GM12865 (cell line): ENCODE data around the gene KAT8.

Source experiments
- DNase-seq: peaks from one replicate; pipeline ENCODE4 v3.0.0; 2010; ENCODE audit warnings: low read depth
- H3K4me3 ChIP-seq: 2 replicates; pipeline ENCODE4 v1.5.1; 2011; ENCODE audit warnings: mild to moderate bottlenecking, low read depth, low read length, control low read depth
- TF ChIP-seq, protein P1 (sequence below): IDR thresholded peaks from 2 replicates; pipeline ENCODE4 v1.5.1; 2011; ENCODE audit warnings: low read length, control low read depth, low read depth, inconsistent platforms; ENCODE audit not compliant: insufficient read depth; ENCODE audit errors: missing control alignments

The KAT8 gene

DNA sequence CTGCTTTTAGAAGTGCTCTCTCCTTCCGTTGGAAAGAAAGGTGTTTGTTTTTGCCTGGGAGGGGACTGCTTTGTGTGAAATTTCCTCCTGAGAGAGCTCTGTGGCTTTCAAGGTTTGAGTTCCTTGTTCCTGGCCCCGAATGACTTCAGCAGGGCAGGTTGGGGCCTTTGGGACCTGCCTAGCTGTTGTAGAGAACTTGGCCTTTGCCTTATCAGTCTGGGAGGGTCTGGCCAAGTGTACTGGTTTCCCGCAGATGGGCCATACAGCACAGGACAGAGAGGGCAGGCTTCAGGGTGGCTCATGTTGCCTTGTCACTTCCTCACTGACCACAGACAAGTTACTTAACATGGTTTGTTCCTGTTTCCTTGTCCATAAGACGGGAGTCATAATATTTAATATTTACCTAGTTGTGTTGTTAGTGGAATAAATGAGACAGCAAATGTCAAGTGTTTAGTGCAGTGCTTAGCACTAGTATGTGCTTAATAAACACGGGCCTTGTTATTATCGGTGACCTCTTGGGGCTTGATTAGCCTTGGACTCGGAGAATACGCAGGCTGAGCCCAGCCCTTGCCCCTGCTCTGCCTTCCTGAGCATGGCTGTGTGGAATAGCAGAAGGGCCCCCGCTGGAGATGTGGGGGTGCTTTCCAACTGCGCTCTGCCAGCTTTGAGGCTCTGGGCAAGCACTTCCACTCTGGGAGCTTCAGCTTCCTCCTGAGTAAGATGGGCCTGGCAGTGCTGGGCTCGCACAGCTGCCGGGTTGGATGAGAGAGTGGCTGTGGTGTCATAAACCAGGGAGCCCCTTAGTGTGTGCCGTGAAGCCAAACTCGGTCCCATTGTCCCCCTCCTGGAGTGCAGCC, 11.5 kb downstream of the KAT8 start:
- no peak overlapping the region for H3K4me3 ChIP-seq
- TF ChIP-seq, protein P1, sequence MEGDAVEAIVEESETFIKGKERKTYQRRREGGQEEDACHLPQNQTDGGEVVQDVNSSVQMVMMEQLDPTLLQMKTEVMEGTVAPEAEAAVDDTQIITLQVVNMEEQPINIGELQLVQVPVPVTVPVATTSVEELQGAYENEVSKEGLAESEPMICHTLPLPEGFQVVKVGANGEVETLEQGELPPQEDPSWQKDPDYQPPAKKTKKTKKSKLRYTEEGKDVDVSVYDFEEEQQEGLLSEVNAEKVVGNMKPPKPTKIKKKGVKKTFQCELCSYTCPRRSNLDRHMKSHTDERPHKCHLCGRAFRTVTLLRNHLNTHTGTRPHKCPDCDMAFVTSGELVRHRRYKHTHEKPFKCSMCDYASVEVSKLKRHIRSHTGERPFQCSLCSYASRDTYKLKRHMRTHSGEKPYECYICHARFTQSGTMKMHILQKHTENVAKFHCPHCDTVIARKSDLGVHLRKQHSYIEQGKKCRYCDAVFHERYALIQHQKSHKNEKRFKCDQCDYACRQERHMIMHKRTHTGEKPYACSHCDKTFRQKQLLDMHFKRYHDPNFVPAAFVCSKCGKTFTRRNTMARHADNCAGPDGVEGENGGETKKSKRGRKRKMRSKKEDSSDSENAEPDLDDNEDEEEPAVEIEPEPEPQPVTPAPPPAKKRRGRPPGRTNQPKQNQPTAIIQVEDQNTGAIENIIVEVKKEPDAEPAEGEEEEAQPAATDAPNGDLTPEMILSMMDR: no peak
- DNase-seq: no peak

DNA sequence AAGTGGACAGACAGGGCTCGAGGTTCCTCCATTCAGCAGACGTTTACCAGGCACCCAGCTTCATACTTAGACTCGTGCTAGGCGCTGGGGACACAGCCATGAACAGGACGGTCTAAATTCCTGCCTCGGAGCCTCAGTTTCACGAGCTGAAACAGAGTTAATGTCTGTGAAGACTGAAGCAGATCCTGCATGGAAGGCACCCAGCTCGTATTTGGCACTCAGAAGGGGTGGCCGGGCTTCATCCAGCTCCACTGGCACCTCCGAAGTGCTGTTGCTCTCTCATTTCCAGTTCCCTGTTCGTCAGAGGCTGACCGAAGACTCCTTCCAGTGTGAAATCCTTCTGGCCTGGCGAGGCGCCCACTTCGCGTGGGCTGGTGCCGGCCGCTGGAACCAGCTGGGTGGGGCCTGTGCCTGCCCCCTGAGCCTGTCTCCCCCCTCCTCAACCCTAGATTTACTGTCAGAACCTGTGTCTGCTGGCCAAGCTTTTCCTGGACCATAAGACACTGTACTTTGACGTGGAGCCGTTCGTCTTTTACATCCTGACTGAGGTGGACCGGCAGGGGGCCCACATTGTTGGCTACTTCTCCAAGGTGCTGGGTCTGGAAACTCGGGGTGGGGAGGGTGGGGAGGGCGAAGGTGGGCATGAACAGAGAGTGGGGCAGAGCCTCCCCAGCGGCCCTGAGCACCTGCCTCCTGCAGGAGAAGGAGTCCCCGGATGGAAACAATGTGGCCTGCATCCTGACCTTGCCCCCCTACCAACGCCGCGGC, 12.3 kb downstream of the KAT8 start:
- H3K4me3 ChIP-seq: no peak overlapping the region
- DNase-seq: no peak
- TF ChIP-seq, protein P1: no peak

DNA sequence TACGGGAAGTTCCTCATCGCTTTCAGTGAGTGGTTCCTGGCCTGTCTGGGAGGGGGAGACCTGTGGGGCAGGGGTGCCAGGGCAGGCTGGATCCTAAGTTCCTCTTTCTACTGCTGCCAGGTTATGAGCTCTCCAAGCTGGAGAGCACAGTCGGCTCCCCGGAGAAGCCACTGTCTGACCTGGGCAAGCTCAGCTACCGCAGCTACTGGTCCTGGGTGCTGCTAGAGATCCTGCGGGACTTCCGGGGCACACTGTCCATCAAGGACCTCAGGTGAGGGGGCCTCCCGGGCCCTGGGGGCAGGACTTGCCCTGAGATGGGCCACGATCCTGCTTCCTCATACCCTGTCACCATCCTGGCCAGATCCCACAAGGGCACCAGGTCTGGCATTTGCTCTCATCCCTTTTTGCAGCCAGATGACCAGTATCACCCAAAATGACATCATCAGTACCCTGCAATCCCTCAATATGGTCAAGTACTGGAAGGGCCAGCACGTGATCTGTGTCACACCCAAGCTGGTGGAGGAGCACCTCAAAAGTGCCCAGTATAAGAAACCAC, 12.9 kb downstream of the KAT8 start:
- TF ChIP-seq, protein P1: no peak
- no peak overlapping the region for H3K4me3 ChIP-seq
- DNase-seq: no peak

DNA sequence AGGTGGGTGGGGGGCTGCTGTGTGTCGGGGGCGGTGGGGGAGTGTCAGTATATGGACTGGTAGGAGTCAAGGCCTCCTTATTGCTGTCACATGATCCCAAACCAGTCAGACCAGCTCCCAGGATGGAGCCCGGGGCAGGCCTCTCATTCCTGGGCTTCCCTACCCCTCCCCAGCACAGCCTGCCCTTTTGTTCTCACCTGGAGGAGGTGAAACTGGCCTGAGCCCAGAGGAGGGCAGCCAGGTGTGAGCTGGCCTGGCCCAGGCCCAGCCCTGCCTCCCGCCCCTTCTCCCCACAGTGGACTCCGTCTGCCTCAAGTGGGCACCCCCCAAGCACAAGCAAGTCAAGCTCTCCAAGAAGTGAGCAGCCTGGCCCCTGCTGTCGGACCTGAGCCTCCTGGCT, 13.4 kb downstream of the KAT8 start:
- no peak overlapping the region for H3K4me3 ChIP-seq
- no peak for DNase-seq
- TF ChIP-seq, protein P1: no peak

DNA sequence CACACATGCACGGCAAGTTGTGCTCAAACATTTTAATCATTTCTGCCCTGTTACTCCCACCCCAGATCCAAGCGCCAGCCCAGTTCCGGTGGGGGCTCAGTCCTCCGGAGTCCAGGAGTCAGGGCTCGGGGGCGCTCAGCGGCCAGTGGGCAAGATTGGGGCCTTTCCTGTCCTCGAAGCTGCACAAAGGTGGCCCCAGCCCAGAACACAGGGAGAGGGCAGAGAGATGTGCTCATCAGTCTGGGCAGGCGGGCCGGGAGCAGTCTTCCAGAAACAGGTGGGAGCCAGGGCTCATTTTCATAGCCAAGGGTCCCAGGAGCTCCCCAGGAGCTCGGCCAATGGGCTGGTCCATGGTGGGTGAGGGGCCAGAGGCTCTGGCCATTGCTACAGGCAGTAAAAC, 14.0 kb downstream of the KAT8 start:
- TF ChIP-seq, protein P1: no peak
- no peak overlapping the region for H3K4me3 ChIP-seq
- no peak for DNase-seq

DNA sequence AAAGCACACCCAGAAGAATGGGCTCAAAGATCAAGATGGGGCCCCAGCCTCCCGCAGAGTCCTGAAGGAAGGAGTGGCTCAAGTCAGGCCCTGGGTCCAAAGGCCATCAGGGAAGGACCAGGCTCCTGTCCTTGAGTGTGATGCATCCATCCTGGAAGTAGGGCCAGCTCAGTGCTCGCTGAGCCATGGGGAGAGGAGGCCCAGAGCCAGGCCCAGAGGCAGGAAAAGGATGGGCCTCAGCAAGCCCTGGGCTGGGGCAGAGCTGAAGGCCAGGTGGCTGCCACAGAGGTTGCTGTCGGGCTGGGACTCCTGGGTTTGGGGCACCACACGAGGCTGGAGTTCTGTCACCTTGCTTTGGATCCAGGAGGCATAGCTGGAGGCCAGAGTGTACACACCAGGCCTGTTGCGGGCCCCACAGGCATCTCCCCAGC, 14.4 kb downstream of the KAT8 start:
- H3K4me3 ChIP-seq: no peak overlapping the region
- TF ChIP-seq, protein P1: no peak
- no peak for DNase-seq
